K562 (cell line): ENCODE data around the gene CBY2.

ENCODE experiments used
- EP400 ChIP-seq: fragments of 450-650 bp; IDR thresholded peaks from 2 replicates; pipeline ENCODE4 v1.6.1; 2017; ENCODE audit warnings: antibody characterized with exemption, mild to moderate bottlenecking, moderate library complexity
- MAFK ChIP-seq: IDR thresholded peaks from 2 replicates; pipeline ENCODE4 v1.6.1; 2011; ENCODE audit warnings: low read length, improper control_type of control experiment
- MCM7 ChIP-seq, 2 experiments: fragments of 450-650 bp; IDR thresholded peaks; 2 replicates each; pipeline ENCODE4 v1.6.1; 2016 to 2018
- MEF2A ChIP-seq: IDR thresholded peaks from 2 replicates; pipeline ENCODE4 v1.6.1; 2011; ENCODE audit warnings: low read depth, mild to moderate bottlenecking, low read length, moderate library complexity; ENCODE audit not compliant: control insufficient read depth
- POLR2A ChIP-seq: fragments of 450-650 bp; conservative IDR thresholded peaks from 2 replicates; pipeline ENCODE4 v1.6.1; 2016
- SREBF2 ChIP-seq: sonication (generic); formaldehyde crosslinking; IDR thresholded peaks from 2 replicates; pipeline ENCODE4 v1.4.0; 2020; ENCODE audit warnings: mild to moderate bottlenecking, missing genetic modification reagents
- ZNF830 ChIP-seq: fragments of 250-450 bp; sonication (Bioruptor Pico); IDR thresholded peaks from 2 replicates; pipeline ENCODE4 v1.5.0; 2021; ENCODE audit warnings: mild to moderate bottlenecking
- TF ChIP-seq, protein P1 (sequence below): sonication (generic); formaldehyde crosslinking; IDR thresholded peaks from 2 replicates; pipeline ENCODE4 v1.9.0; 2022; ENCODE audit warnings: mild to moderate bottlenecking, missing genetic modification reagents
- TF ChIP-seq, protein P2 (sequence below), 3 experiments: IDR thresholded peaks in 2 of 3; conservative IDR thresholded peaks in 1 of 3; 2 replicates each; pipeline ENCODE4 v1.5.1; 2011 to 2012; ENCODE audit warnings: low read length in 3 of 3, mild to moderate bottlenecking in 3 of 3, control low read depth in 2 of 3, improper control_type of control experiment in 1 of 3, inconsistent platforms in 1 of 3, low read depth in 1 of 3, mixed read lengths in 1 of 3, moderate library complexity in 1 of 3; ENCODE audit not compliant: insufficient read depth in 2 of 3
- TF ChIP-seq, protein P3 (sequence below): sonication (generic); formaldehyde crosslinking; IDR thresholded peaks from 2 replicates; pipeline ENCODE4 v1.8.1; 2023; ENCODE audit warnings: mild to moderate bottlenecking, missing genetic modification reagents

DNA sequence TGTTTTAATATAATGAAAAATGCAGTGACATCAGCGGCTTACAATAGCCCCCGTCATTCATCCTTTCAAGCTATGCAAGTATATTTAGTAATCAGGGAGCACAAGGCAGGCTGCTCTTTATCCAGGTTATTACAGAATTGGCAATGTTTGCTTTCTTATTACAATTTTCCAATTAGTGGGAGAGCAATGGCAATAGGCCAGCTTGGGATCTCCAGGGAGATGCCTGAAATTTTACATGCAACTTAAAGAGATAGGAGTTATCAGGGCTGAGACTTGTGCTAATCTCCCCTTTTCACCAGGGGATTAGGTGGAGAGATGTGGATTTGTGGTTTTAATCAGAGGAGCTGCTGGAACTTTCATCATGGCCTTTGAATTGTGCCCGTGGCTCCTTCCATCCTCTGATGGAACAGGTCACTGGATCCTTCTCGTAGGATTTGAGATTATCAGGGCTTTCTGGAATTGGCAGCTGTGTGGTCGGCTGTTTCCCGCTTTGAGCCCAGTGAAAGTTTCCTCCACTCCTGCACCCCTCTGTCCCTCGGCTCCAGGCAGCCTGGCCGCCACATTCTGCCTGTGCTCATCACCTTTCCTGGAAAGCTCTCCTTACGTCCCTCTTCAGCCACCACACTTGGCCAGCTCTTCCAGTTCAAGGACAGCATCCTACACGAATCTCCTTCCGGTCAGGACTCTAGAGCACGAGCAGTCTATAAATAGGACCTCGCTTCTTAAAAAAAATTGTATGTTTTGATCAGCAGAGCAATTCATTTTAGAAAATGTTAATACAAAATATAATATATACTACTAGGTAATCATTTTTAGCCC lies 47.0 kb downstream of the CBY2 start:
- TF ChIP-seq ZNF830 (CRISPR knock-in tag) (no peak), POLR2A (no peak), EP400 (no peak), SREBF2 (CRISPR knock-in tag) (no peak), MEF2A (no peak), MAFK (no peak), MCM7 (IDR thresholded peaks at IDR 0.05) (no peak)
- TF ChIP-seq, protein P1, sequence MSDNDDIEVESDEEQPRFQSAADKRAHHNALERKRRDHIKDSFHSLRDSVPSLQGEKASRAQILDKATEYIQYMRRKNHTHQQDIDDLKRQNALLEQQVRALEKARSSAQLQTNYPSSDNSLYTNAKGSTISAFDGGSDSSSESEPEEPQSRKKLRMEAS (CRISPR knock-in tag): no peak
- TF ChIP-seq, protein P2, sequence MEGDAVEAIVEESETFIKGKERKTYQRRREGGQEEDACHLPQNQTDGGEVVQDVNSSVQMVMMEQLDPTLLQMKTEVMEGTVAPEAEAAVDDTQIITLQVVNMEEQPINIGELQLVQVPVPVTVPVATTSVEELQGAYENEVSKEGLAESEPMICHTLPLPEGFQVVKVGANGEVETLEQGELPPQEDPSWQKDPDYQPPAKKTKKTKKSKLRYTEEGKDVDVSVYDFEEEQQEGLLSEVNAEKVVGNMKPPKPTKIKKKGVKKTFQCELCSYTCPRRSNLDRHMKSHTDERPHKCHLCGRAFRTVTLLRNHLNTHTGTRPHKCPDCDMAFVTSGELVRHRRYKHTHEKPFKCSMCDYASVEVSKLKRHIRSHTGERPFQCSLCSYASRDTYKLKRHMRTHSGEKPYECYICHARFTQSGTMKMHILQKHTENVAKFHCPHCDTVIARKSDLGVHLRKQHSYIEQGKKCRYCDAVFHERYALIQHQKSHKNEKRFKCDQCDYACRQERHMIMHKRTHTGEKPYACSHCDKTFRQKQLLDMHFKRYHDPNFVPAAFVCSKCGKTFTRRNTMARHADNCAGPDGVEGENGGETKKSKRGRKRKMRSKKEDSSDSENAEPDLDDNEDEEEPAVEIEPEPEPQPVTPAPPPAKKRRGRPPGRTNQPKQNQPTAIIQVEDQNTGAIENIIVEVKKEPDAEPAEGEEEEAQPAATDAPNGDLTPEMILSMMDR (IDR thresholded peaks at IDR 0.05 in 2 of 3, conservative IDR thresholded peaks at IDR 0.05 in 1 of 3; ENCODE audit: insufficient read depth in 2 of 3, low read depth in 1 of 3, low read length in 3 of 3): no peak
- TF ChIP-seq, protein P3, sequence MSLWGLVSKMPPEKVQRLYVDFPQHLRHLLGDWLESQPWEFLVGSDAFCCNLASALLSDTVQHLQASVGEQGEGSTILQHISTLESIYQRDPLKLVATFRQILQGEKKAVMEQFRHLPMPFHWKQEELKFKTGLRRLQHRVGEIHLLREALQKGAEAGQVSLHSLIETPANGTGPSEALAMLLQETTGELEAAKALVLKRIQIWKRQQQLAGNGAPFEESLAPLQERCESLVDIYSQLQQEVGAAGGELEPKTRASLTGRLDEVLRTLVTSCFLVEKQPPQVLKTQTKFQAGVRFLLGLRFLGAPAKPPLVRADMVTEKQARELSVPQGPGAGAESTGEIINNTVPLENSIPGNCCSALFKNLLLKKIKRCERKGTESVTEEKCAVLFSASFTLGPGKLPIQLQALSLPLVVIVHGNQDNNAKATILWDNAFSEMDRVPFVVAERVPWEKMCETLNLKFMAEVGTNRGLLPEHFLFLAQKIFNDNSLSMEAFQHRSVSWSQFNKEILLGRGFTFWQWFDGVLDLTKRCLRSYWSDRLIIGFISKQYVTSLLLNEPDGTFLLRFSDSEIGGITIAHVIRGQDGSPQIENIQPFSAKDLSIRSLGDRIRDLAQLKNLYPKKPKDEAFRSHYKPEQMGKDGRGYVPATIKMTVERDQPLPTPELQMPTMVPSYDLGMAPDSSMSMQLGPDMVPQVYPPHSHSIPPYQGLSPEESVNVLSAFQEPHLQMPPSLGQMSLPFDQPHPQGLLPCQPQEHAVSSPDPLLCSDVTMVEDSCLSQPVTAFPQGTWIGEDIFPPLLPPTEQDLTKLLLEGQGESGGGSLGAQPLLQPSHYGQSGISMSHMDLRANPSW (CRISPR knock-in tag): no peak
